ENCODE results near the gene ADD3. TPM values are rescaled to one million over a fixed set of nuclear protein-coding genes. Genes with fewer than 3 reads are reported as not detected.

The ADD3 gene
- total RNA-seq, 1 experiment from 2014 or later: 86.7 TPM

- Mint-ChIP-seq H3K27ac (no peak overlapping the region), H3K27me3 (ENCODE audit: low read depth) (no peaks in the 10 kb centered on the region), H3K9me3 (no peaks in the 10 kb centered on the region), H3K4me1 (peaks cover 14% of the 10 kb centered on the region), H3K4me3 (no peak overlapping the region), H3K36me3 (no peaks in the 10 kb centered on the region; the same call in 1 of the 2 replicates)
- ATAC-seq (peak; percentile 38), DNase-seq (ENCODE audit: low spot score) (no peak)
- TF ChIP-seq ZNF416 (CRISPR knock-in tag; IDR thresholded peaks at IDR 0.05) (no peak), ZNF121 (CRISPR knock-in tag; IDR thresholded peaks at IDR 0.05) (no peak), HMGXB4 (CRISPR knock-in tag; IDR thresholded peaks at IDR 0.05) (no peak), FOXJ3 (CRISPR knock-in tag; IDR thresholded peaks at IDR 0.05; ENCODE audit: borderline replicate concordance) (no peak), MAX (CRISPR knock-in tag; IDR thresholded peaks at IDR 0.05) (no peak), ZMAT4 (CRISPR knock-in tag; IDR thresholded peaks at IDR 0.05) (no peak), PRDM15 (CRISPR knock-in tag; IDR thresholded peaks at IDR 0.05) (no peak), SMAD4 (CRISPR knock-in tag; IDR thresholded peaks at IDR 0.05) (no peak), CBFB (CRISPR knock-in tag; IDR thresholded peaks at IDR 0.05; ENCODE audit: low read depth) (no peak), E2F4 (CRISPR knock-in tag; IDR thresholded peaks at IDR 0.05; ENCODE audit: borderline replicate concordance, low read depth) (no peak), ZNF219 (CRISPR knock-in tag; IDR thresholded peaks at IDR 0.05; ENCODE audit: borderline replicate concordance) (no peak), EMX1 (CRISPR knock-in tag; IDR thresholded peaks at IDR 0.05) (no peak), NR2C2 (CRISPR knock-in tag; IDR thresholded peaks at IDR 0.05) (no peak), SOX15 (CRISPR knock-in tag; IDR thresholded peaks at IDR 0.05) (no peak), PRRX2 (CRISPR knock-in tag; IDR thresholded peaks at IDR 0.05) (no peak), AFF4 (CRISPR knock-in tag; IDR thresholded peaks at IDR 0.05; ENCODE audit: borderline replicate concordance) (no peak), E2F5 (CRISPR knock-in tag; IDR thresholded peaks at IDR 0.05) (no peak)
- ChIA-PET CTCF (interaction anchor here (0.7 to 1.4 kb wide), 2 partner anchors 14 to 139 kb away, joined by 3 to 7 read pairs; no protein-coding TSS in a partner anchor), POLR2A (no interaction called here)
Observed at GRCh38 chr10:110022716-110023504, 15.1 kb downstream of the ADD3 start.

All from WTC11 (cell line).